Small intestine (tissue), 16 donors: ENCODE results near the gene CYB561A3. TPM values are rescaled to one million over a fixed set of nuclear protein-coding genes. Genes with fewer than 3 reads are reported as not detected.

Experiments used
- DNase-seq, 2 donors: peaks; one replicate each; pipeline versions ENCODE4 v3.0.0 to v3.0.0-alpha.2; 2013
- FAIRE-seq: peaks from 2 replicates; lab custom pipeline; 2012; peaks lifted over from hg19 to GRCh38; lab: Jason Lieb, UNC
- H3K27ac ChIP-seq, 3 donors: one replicate each; pipeline ENCODE4 v1.5.1; 2013; ENCODE audit warnings: low read length in 2 of 3, mild to moderate bottlenecking in 2 of 3, control low read depth in 1 of 3, inconsistent platforms in 1 of 3, low read depth in 1 of 3, moderate library complexity in 1 of 3
- H3K27me3 ChIP-seq, 3 donors: one replicate each; pipeline ENCODE4 v1.6.1; 2013; ENCODE audit warnings: low read length in 3 of 3, inconsistent platforms in 1 of 3; ENCODE audit not compliant: control insufficient read depth in 3 of 3, insufficient read depth in 3 of 3
- H3K36me3 ChIP-seq, 3 donors: one replicate each; pipeline ENCODE4 v1.6.1; 2013; ENCODE audit warnings: low read length in 3 of 3, inconsistent platforms in 1 of 3, low read depth in 1 of 3, mild to moderate bottlenecking in 1 of 3, moderate library complexity in 1 of 3; ENCODE audit not compliant: control insufficient read depth in 3 of 3, insufficient read depth in 2 of 3
- H3K4me1 ChIP-seq, 3 donors: one replicate each; pipeline ENCODE4 v1.6.1; 2013; ENCODE audit warnings: low read length in 2 of 3, inconsistent platforms in 1 of 3, low read depth in 1 of 3, mild to moderate bottlenecking in 1 of 3, moderate library complexity in 1 of 3; ENCODE audit not compliant: control insufficient read depth in 3 of 3, insufficient read depth in 2 of 3
- H3K4me3 ChIP-seq, 3 donors: one replicate each; pipeline ENCODE4 v1.5.1; 2013; ENCODE audit warnings: low read length in 3 of 3, control low read depth in 1 of 3, inconsistent platforms in 1 of 3, low read depth in 1 of 3, mild to moderate bottlenecking in 1 of 3, moderate library complexity in 1 of 3
- H3K9me3 ChIP-seq, 2 donors: one replicate each; pipeline ENCODE4 v1.6.1; 2013; ENCODE audit warnings: low read depth in 1 of 2, low read length in 1 of 2; ENCODE audit not compliant: control insufficient read depth in 2 of 2, insufficient read depth in 1 of 2
- WGBS, 3 donors: extraction: QIAGEN DNeasy Blood & Tissue Kit; methylation state at CpG; one replicate each; pipeline ENCODE4 v1.1.7; 2013; 5-methylcytosine and 5-hydroxymethylcytosine counted together
- long read RNA-seq, 10 donors: transcript quantifications; one replicate each; lab custom pipeline, GENCODE V29; 2026
- polyA plus RNA-seq, 4 donors: library from polyadenylated mRNA; stranded (reverse) in 3 of 4; unstranded in 1 of 4; fragments of 200-250 nt in 3 of 4; fragments of 120-200 nt in 1 of 4; gene quantifications; one replicate each; pipeline versions ENCODE4 v1.2.1 to v1.2.3, GENCODE V29; 2013
- donor health status: healthy with polysubstance abuse.
- donor health status: control.
- donor health status: control.
- donor health status: Bipolar disorder and iron deficiency.
- donor health status: healthy.

CYB561A3 gene
- polyA plus RNA-seq: 10 to 100 TPM; 30.8 to 48.4 (median 32.0) TPM
- long read RNA-seq, donor 1, transcript CYB561A3-201 (7 exons, 3,061 nt): major isoform, 10 of 14 reads
- long read RNA-seq, donor 1, partial matches to known transcripts: 0 of 14 reads
- long read RNA-seq, donor 1, other reads (novel, unspliced or antisense): 0 of 14 reads
- long read RNA-seq, donor 2, partial matches to known transcripts: 0 of 5 reads
- long read RNA-seq, donor 2, other reads (novel, unspliced or antisense): 0 of 5 reads
- long read RNA-seq, donor 3, partial matches to known transcripts: 0 of 5 reads
- long read RNA-seq, donor 3, other reads (novel, unspliced or antisense): 0 of 5 reads
- long read RNA-seq, donor 4: 0 reads
- long read RNA-seq, donor 5, partial matches to known transcripts: 5 of 6 reads
- long read RNA-seq, donor 5, other reads (novel, unspliced or antisense): 0 of 6 reads
- long read RNA-seq, donor 6, partial matches to known transcripts: 0 of 7 reads
- long read RNA-seq, donor 6, other reads (novel, unspliced or antisense): 0 of 7 reads
- long read RNA-seq, donor 7: 0 reads
- long read RNA-seq, donor 8: 0 reads
- long read RNA-seq, donor 9, partial matches to known transcripts: 7 of 8 reads
- long read RNA-seq, donor 9, other reads (novel, unspliced or antisense): 0 of 8 reads
- long read RNA-seq, donor 10, partial matches to known transcripts: 0 of 13 reads
- long read RNA-seq, donor 10, other reads (novel, unspliced or antisense): 6 of 13 reads

DNA sequence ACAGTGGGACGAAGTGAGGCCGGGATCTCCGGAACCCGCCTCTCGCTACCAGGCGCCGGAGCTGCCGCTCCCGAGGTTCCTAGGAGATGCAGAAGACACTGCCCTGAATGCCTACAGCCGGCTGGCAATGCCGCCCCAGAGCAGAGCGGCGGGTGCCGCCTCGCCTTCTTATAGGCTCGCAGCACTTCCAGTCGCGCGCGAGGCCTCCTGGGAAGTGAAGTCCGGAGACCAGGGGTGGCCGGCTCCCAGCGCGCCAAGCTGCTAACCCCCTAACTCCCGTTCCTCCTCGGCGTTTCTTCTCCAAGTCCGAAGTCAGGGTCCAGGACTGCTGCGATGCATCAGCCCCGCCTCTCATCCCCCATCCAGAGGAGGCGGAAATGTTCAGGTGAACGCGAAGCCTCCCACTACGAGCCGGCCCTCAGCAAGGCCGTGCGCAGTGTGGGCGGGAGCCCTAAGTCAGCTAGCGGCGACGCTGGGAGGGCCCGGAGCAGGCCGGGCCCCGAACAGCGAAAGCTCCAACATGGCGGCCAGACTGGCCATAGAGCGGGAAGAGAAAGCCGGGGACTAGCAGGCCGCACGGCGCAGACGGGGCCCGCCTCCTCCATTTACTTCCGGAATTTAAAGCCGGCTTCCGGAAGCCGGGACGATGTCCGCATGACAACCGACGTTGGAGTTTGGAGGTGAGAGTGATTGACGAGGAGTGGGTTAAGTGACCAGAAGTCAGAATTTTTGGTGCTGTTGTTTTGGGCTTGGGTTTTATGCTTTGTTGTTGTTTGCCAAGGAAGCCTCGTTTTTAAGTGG lies at the start of gene CYB561A3, which contains the start of gene TMEM138:
Gene CYB561A3 (minus strand): TSS at position 142 of the 801 bp plus-strand sequence. CDS start 5,169 bp downstream, outside the sequence.
Gene TMEM138 (plus strand): TSS at position 634 of the 801 bp plus-strand sequence. CDS start 2,017 bp downstream, outside the sequence.
- WGBS, 3 donors: 0 to 1% (median 0%) methylated on average over 59 to 63 of the region's 63 CpGs
- peaks cover 3 to 29% (median 4%) of the 10 kb centered on the region in 3 donors for H3K36me3 ChIP-seq
- no peaks in the 10 kb centered on the region for H3K9me3 ChIP-seq
- peak within 1 kb of the TSS; percentile 95 to 100 (median 97) for H3K27ac ChIP-seq
- H3K4me1 ChIP-seq: peaks cover 4 to 28% (median 6%) of the 10 kb centered on the region in 3 donors
- no peaks in the 10 kb centered on the region for H3K27me3 ChIP-seq
- DNase-seq: peak; percentile 94 to 97
- no peak for FAIRE-seq
- H3K4me3 ChIP-seq: peak within 1 kb of the TSS; percentile 66 to 79 (median 77)

DNA sequence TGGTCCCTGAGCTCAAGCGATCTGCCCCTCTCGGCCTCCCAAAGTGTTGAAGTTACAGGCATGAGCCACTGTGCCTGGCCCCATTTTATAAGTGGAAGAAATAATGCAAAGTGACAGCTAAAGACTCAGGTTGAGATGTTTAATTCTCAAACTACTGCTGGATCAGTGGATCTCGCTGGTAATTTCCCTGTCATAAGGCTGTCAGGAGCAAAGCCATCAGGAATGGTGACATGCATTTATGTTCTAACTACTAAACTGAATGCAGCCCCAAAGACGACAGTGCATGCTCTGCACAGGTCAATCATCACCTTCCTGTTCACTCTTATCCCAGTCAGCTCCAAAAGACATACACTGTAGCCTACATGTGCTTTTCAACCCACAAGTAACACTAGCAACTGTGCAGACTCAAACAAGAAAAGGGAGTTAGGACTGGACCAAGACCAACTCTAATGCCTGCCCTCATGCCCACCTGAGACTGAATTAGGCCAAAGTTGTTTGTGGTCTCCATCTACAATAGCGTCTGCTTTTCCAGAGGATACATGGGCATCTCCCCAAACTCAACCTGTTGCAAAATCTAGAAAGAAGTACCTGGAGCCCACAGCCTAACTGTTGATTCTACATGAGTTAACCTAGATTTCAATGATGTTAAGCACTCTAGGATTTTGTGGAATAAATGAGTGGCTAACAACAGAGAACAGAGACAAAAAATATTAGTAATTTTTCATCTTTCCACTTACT lies 45.5 kb upstream of the CYB561A3 start:
- DNase-seq (no peak), FAIRE-seq (no peak)
- WGBS, 3 donors: 94 to 95% (median 95%) methylated on average over 5 of the region's 5 CpGs
- H3K27ac ChIP-seq: peak overlapping the region in 1 of 3 donors; percentile 14
- no peaks in the 10 kb centered on the region for H3K4me1 ChIP-seq
- H3K9me3 ChIP-seq: no peaks in the 10 kb centered on the region
- H3K4me3 ChIP-seq: no peak overlapping the region
- peaks cover 32 to 58% (median 41%) of the 10 kb centered on the region in 3 donors for H3K36me3 ChIP-seq
- no peaks in the 10 kb centered on the region for H3K27me3 ChIP-seq

- DNase-seq: no peak
- no peaks in the 10 kb centered on the region for H3K4me1 ChIP-seq
- H3K9me3 ChIP-seq: no peaks in the 10 kb centered on the region
- H3K4me3 ChIP-seq: no peak overlapping the region
- no peaks in the 10 kb centered on the region for H3K27me3 ChIP-seq
- peaks cover 26 to 54% (median 33%) of the 10 kb centered on the region in 3 donors for H3K36me3 ChIP-seq
- no peak overlapping the region for H3K27ac ChIP-seq
- no peak for FAIRE-seq
- WGBS, 3 donors: 95 to 97% (median 95%) methylated on average over 2 of the region's 2 CpGs
Observed at GRCh38 chr11:61406067-61406466, 44.4 kb upstream of the CYB561A3 start.

DNA sequence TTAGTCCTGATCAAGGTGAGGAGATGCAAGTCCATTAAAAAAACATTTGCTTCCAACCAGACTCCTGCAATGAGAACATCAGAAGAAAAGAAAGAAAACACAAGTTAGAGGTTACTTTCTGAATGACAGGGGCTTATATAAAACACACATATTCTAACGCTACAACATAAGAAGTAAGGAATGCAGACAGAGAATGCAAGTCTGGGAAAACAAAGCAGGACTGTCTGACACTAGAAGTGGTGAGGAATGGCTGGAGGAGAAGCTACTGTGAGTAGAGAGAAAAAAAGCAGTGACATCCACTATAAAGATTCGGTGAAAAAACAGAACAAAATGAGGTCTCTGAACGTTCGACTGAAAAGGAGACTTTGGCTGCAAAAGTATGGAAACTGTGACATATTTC lies 43.0 kb upstream of the CYB561A3 start:
- Histone ChIP-seq H3K27ac (no peak overlapping the region), H3K36me3 (peaks cover 23 to 47% (median 26%) of the 10 kb centered on the region in 3 donors), H3K4me1 (no peaks in the 10 kb centered on the region), H3K27me3 (no peaks in the 10 kb centered on the region), H3K9me3 (no peaks in the 10 kb centered on the region), H3K4me3 (no peak overlapping the region)
- FAIRE-seq (no peak), DNase-seq (no peak)
- 83 to 90% (median 86%) methylated on average over 4 of the region's 4 CpGs for WGBS, 3 donors

- Histone ChIP-seq H3K27ac (peak overlapping the region in 1 of 3 donors; percentile 5), H3K4me1 (no peaks in the 10 kb centered on the region), H3K9me3 (no peaks in the 10 kb centered on the region), H3K4me3 (no peak overlapping the region), H3K36me3 (peaks cover 21 to 49% (median 26%) of the 10 kb centered on the region in 3 donors), H3K27me3 (no peaks in the 10 kb centered on the region)
- WGBS, 3 donors: 74 to 88% (median 84%) methylated on average over 5 of the region's 5 CpGs
- no peak for FAIRE-seq
- no peak for DNase-seq
Observed at GRCh38 chr11:61404103-61404502, 42.4 kb upstream of the CYB561A3 start.

GRCh38 chr11:61403658-61404057 lies 42.0 kb upstream of the CYB561A3 start:
- 94 to 97% (median 95%) methylated on average over 1 of the region's 1 CpG for WGBS, 3 donors
- Histone ChIP-seq H3K4me1 (no peaks in the 10 kb centered on the region), H3K36me3 (peaks cover 24 to 46% (median 26%) of the 10 kb centered on the region in 3 donors), H3K27me3 (no peaks in the 10 kb centered on the region), H3K27ac (no peak overlapping the region), H3K9me3 (no peaks in the 10 kb centered on the region), H3K4me3 (no peak overlapping the region)
- FAIRE-seq (no peak), DNase-seq (no peak)

DNA sequence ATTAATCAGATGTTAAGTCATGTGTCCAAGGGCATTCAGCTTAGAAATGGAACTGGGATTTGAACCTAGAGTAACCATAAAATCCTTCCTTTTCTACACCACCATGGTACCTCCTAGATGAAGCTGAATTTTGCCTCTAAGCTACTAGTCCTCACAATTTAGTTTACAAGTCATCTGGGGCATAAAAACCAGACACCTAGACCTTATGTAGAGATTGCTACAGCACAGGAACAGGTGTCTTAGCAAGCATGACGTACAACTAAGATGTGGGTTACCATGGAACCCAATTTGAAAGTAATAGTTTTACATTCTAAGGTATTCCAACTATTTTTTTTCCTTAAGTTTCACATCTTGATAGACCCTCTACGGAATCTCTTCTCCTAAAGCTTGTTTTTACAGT lies 39.9 kb upstream of the CYB561A3 start:
- Histone ChIP-seq H3K27me3 (no peaks in the 10 kb centered on the region), H3K4me1 (no peaks in the 10 kb centered on the region), H3K36me3 (peaks cover 14 to 46% (median 31%) of the 10 kb centered on the region in 3 donors), H3K9me3 (no peaks in the 10 kb centered on the region), H3K4me3 (no peak overlapping the region), H3K27ac (no peak overlapping the region)
- whole genome bisulfite sequencing, 3 donors: 88 to 100% (median 94%) methylated on average over 2 of the region's 2 CpGs
- DNase-seq: no peak
- no peak for FAIRE-seq
